Measurements from ENCODE around the gene SEL1L3.

The SEL1L3 gene

DNA sequence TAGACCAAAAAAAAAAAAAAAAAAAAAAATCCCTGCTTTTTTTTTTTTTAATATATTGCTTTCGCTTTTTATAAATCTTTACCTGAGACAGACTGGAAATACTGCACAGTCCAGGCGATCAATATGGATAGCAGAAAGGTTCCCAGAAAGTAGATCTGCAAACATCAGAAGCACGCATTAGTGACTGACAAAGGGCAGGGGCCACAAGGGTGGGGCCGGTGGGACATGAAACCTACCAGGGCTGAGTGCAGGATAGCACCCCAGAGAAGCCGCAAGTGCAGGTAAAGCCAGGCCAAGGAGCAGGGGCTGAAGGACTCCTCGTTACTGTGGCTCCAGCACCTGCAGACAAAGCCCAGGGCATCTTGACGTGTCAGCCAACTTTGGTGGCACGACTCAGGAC is 105.3 kb downstream of the SEL1L3 start:
- DNase-seq (ENCODE audit: low read depth in 4 of 4, low spot score in 1 of 4) = no peak

DNA sequence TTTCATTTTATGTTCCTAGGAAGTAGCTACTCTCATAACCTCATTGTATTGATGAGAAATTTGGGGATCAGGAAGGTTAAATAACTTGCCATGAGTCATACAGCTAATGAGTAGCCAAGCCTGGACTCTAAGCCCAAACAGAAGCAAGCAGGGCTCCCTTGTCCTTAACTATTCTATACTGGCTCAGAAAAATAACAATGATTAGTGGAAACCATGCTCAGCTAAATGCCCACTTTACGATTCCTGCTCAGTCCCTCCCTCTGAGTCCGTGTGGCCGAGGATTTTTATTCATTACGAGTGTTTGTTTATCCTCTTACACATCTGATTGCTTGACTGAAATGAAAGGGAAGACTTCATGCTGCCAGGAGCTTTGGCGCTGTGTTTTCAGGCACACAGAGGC is 106.3 kb downstream of the SEL1L3 start:
- no peak for DNase-seq (ENCODE audit: low read depth in 4 of 4, low spot score in 1 of 4)

DNA sequence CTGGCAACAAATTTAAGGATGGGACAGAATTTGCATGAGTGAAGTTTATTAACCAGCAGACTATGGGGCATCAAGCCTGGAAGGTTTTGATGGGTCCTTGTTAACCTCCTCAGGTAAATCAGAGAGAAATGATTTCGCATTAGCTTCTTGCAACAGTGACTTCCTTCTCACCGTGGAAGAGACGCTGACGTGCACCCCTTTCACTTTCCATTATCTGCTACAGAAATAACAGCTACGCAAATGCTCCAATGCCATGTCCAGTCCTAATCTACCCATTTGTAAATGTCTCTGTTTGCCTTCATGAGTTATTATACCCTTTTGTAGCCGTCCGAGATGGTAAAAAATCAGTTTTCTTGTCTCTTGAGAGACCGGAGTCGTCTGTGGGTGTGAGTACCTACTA is 106.9 kb downstream of the SEL1L3 start:
- no peak for DNase-seq (ENCODE audit: low read depth in 4 of 4, low spot score in 1 of 4)

GRCh38 chr4:25753239-25753638 is 109.5 kb downstream of the SEL1L3 start:
- DNase-seq (ENCODE audit: low read depth in 4 of 4, low spot score in 1 of 4) = no peak

DNA sequence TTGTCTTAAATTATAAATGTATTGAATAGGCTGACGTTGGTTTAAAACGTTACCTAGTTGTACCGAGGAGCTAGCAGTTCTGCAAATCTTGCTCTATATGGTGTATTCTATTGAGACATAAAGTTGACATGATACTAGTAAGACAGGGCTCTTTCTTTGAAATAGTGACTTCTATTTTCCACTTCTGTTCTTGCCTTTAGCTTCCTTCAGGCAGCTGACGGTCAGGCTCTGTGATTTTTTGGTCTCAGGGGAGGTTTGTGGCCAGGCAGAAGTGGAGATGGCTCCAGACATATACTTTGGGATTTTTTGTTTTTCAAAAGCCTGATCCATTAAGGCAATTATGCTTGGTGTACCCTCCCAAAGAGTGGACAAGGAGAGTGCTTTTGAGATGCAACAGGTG is 111.9 kb downstream of the SEL1L3 start:
- DNase-seq (ENCODE audit: low read depth in 4 of 4, low spot score in 1 of 4) = no peak

GRCh38 chr4:25749150-25749794 is 113.5 kb downstream of the SEL1L3 start:
- DNase-seq (ENCODE audit: low read depth in 4 of 4, low spot score in 1 of 4) = no peak

- DNase-seq (ENCODE audit: low read depth in 4 of 4, low spot score in 1 of 4) = no peak
Observed at GRCh38 chr4:25743971-25744370, 118.8 kb downstream of the SEL1L3 start.

DNA sequence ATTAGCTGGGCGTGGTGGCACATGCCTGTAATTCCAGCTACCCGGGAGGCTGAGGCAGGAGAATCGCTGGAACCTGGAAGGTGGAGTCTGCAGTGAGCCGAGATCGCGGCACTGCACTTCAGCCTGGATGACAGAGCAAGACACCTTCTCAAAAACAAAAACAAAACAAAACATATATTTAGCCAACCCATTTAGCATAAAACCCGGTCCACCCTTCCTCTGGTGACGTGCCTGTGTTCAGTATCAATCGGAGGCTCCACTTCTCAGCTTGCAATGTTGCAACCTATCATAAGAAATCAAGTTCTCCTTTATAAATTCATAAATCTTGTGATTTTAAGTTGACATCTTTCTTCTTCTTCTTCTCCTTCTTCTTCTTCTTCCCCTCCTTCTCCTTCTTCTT is 133.2 kb downstream of the SEL1L3 start:
- no peak for DNase-seq (ENCODE audit: low read depth in 4 of 4, low spot score in 1 of 4)

- no peak for DNase-seq (ENCODE audit: low read depth in 4 of 4, low spot score in 1 of 4)
Observed at GRCh38 chr4:25728886-25729285, 133.9 kb downstream of the SEL1L3 start.

- DNase-seq (ENCODE audit: low read depth in 4 of 4, low spot score in 1 of 4) = no peak
Observed at GRCh38 chr4:25727711-25728493, 134.9 kb downstream of the SEL1L3 start.

DNA sequence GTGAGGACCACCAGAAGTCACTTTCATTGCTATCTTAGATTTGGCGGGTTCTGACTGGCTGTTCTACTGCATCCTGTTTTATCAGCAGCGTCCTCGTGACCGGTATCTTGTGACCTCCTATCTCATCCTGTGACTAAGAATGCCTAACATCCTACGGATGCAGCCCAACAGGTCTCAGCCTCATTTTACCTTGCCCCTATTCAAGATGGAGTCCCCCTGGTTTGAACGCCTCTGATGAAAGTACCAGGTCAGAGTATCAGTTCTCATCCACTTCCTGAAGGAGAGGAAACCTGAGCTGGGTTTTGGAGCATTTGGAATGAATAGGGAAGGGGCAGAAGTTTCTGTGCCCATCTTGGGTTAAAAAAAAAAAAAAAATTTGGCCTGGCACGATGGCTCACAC is 136.9 kb downstream of the SEL1L3 start:
- no peak for DNase-seq (ENCODE audit: low read depth in 4 of 4, low spot score in 1 of 4)

DNA sequence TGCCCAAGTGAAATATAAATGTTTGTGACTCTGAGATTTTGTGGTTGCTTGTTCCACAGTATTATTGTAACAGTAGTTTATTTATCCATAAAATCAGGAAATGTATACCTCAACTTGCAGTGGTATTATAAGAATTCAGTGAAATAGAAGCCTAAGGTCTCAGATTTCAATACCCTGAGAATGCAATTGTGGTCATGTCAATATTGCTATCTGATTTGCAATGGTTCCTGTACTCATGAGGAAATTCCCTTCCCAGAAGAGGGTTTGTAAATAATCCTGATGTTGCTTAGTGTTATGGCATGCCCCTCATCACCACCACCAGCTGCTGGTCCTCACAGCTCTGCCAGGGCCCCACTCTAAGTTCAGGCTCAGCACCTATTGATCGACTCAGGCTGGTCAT is 139.4 kb downstream of the SEL1L3 start:
- no peak for DNase-seq (ENCODE audit: low read depth in 4 of 4, low spot score in 1 of 4)

DNA sequence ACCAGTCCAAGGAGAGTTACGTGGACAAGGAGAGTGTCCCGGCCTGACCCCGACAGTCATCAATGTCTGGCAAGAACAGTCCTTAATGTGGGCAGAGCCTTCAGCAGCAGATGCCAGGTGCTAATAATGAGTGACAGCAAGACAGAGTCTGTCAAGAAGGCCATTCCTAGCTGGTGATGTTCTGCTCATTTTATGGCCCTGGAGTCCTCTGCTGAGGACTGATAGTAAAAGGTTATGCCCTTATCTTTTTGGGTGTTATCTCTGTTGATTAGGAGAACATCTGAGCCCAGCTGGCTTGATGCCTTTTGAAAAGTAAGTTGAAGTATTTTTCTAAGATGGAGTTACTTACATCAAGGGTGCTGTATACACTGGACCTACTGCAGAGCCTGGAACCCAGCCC is 139.8 kb downstream of the SEL1L3 start:
- DNase-seq (ENCODE audit: low read depth in 4 of 4, low spot score in 1 of 4) = no peak

GRCh38 chr4:25713812-25714211 is 149.0 kb downstream of the SEL1L3 start:
- DNase-seq (ENCODE audit: low read depth in 4 of 4, low spot score in 1 of 4) = no peak

DNA sequence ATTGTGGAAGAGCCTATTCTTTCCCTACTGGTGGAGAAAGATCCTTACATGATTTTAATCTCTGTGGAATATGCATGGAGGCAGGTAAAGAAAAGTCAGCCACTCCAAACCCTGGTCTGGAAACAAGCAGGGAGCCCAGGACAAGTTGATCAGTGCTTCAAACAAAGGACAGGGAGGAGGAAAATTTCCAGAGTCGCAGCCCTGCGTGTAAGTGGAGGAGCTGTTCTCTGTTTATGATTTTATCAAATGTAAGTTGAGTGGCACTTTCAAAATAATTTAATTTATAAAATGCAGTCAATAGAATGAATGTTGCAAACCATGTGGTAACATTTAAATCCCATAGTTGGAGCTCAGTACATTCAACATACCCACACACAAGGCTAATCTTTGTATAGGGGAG is 150.2 kb downstream of the SEL1L3 start:
- DNase-seq (ENCODE audit: low read depth in 4 of 4, low spot score in 1 of 4) = no peak

DNA sequence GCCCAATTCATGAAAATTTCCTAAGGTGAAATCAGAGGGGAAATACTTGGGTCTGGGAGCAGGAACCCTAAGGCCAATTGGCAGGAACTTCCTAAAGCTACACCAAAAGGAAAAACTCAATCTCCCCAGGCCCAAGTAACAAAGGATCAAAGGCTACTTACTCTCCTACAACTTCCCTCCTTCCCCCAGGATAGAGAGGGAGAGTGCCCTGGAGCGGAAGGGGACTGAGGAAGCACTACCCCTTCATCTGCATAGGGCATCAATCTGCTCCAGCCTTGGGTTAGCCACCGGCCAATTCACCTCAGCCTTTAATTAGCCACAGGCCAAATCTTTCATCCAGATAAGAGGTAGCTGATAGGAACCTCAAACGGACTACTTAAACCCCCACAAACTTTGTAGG is 152.2 kb downstream of the SEL1L3 start:
- DNase-seq (ENCODE audit: low read depth in 4 of 4, low spot score in 1 of 4) = no peak

DNA sequence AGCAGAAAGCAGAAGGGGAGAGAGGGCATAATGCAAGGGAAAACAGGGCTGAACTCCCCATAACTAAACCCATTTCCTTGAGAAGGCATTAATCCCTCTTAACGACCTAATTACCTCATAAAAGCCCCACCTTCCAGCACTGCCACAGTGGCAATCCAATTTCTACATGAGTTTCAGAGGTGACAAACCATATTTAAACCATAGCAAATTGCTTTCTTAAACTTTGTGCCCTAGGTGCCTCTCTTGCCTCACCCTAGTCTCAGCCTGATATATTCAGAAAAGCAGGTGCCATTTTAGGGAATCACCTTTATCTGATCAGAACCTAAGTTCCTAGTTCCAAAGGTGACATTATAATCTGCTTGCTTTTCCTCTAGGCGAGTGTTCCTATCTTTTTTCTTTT is 158.3 kb downstream of the SEL1L3 start:
- DNase-seq (ENCODE audit: low read depth in 4 of 4, low spot score in 1 of 4) = no peak

GRCh38 chr4:25703731-25704388 is 158.9 kb downstream of the SEL1L3 start:
- DNase-seq (ENCODE audit: low read depth in 4 of 4, low spot score in 1 of 4) = no peak

- DNase-seq (ENCODE audit: low read depth in 4 of 4, low spot score in 1 of 4) = no peak
Observed at GRCh38 chr4:25702848-25703247, 159.9 kb downstream of the SEL1L3 start.

- DNase-seq (ENCODE audit: low read depth in 4 of 4, low spot score in 1 of 4) = no peak
Observed at GRCh38 chr4:25700661-25701060, 162.1 kb downstream of the SEL1L3 start.

GRCh38 chr4:25697516-25697915 is 165.3 kb downstream of the SEL1L3 start:
- DNase-seq (ENCODE audit: low read depth in 4 of 4, low spot score in 1 of 4) = no peak

All from stimulated activated CD4-positive, alpha-beta T cell treated with anti-CD3 and anti-CD28 coated beads, Interleukin-1b, Interleukin-23, amount 100 ng/mL, for 24 hours (primary cell).